ENCODE data around the gene PROCR. TPM values are rescaled to one million over a fixed set of nuclear protein-coding genes. Genes with fewer than 3 reads are reported as not detected.

Gene PROCR
- total and polyA plus RNA-seq, 9 donors: 9.1 to 40.2 (median 21.6) TPM

GRCh38 chr20:35131934-35132333, 39.9 kb upstream of the PROCR start:
- no peak for DNase-seq
- Histone ChIP-seq H3K4me3 (no peak overlapping the region), H3K4me1 (ENCODE audit: insufficient read depth) (peaks cover 6% of the 10 kb centered on the region), H3K27ac (no peak overlapping the region), H3K36me3 (no peaks in the 10 kb centered on the region), H3K9me3 (no peaks in the 10 kb centered on the region), H3K27me3 (no peaks in the 10 kb centered on the region)
- intact Hi-C loops (cut with DNase I): loop anchor here in 1 of 4 donors (5.0 kb wide), 1 partner anchor 265 kb away; no protein-coding TSS in a partner anchor
- WGBS, 3 donors: 89 to 92% (median 91%) methylated on average over 4 of the region's 4 CpGs
- TF ChIP-seq, protein P1, sequence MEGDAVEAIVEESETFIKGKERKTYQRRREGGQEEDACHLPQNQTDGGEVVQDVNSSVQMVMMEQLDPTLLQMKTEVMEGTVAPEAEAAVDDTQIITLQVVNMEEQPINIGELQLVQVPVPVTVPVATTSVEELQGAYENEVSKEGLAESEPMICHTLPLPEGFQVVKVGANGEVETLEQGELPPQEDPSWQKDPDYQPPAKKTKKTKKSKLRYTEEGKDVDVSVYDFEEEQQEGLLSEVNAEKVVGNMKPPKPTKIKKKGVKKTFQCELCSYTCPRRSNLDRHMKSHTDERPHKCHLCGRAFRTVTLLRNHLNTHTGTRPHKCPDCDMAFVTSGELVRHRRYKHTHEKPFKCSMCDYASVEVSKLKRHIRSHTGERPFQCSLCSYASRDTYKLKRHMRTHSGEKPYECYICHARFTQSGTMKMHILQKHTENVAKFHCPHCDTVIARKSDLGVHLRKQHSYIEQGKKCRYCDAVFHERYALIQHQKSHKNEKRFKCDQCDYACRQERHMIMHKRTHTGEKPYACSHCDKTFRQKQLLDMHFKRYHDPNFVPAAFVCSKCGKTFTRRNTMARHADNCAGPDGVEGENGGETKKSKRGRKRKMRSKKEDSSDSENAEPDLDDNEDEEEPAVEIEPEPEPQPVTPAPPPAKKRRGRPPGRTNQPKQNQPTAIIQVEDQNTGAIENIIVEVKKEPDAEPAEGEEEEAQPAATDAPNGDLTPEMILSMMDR (IDR thresholded peaks at IDR 0.05): no peak
- TF ChIP-seq POLR2A (IDR thresholded peaks at IDR 0.05): no peak
- TF ChIP-seq EP300 (IDR thresholded peaks at IDR 0.05): no peak

DNA sequence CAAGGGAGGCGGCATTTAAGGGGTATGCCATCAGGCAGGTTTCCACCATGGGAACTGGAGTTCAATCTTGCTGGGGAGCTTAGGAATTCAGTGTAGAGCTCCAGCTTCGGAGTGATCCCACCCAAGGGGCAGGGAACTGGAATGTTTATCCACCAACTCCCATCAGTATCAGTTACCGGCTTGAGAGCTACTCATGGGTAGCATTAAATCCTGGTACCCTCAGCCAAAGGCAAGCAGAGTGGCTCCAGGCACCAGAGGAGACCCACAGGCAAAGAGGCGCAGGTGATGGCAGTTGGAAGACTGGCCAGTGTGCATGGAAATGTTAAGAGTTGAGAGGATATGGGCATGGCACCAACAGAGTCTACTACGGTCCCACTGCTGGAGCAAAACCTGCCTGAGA, 38.8 kb upstream of the PROCR start:
- peaks cover 6% of the 10 kb centered on the region for H3K4me1 ChIP-seq (ENCODE audit: insufficient read depth)
- TF ChIP-seq EP300 (IDR thresholded peaks at IDR 0.05) (no peak), POLR2A (IDR thresholded peaks at IDR 0.05) (no peak)
- TF ChIP-seq, protein P1 (IDR thresholded peaks at IDR 0.05): no peak
- no peak for DNase-seq
- H3K27me3 ChIP-seq: no peaks in the 10 kb centered on the region
- no peak overlapping the region for H3K27ac ChIP-seq
- no peak overlapping the region for H3K4me3 ChIP-seq
- intact Hi-C loops (cut with DNase I): loop anchor here in 1 of 4 donors (5.0 kb wide), 1 partner anchor 266 kb away; no protein-coding TSS in a partner anchor
- no peaks in the 10 kb centered on the region for H3K9me3 ChIP-seq
- H3K36me3 ChIP-seq: no peaks in the 10 kb centered on the region
- 92 to 93% (median 92%) methylated on average over 5 of the region's 5 CpGs for WGBS, 3 donors

- intact Hi-C loops (cut with DNase I): loop anchor here in 1 of 4 donors (5.0 kb wide), 1 partner anchor 266 kb away; no protein-coding TSS in a partner anchor
- no peaks in the 10 kb centered on the region for H3K36me3 ChIP-seq
- no peak overlapping the region for H3K4me3 ChIP-seq
- no peak overlapping the region for H3K27ac ChIP-seq
- H3K4me1 ChIP-seq (ENCODE audit: insufficient read depth): peaks cover 6% of the 10 kb centered on the region
- TF ChIP-seq POLR2A (IDR thresholded peaks at IDR 0.05) (no peak), EP300 (IDR thresholded peaks at IDR 0.05) (no peak)
- TF ChIP-seq, protein P1 (IDR thresholded peaks at IDR 0.05): no peak
- no peaks in the 10 kb centered on the region for H3K9me3 ChIP-seq
- no peaks in the 10 kb centered on the region for H3K27me3 ChIP-seq
- WGBS, 3 donors: 81 to 85% (median 82%) methylated on average over 5 of the region's 5 CpGs
- no peak for DNase-seq
Measured at GRCh38 chr20:35133735-35134134, 38.1 kb upstream of the PROCR start.

GRCh38 chr20:35134472-35134871, 37.4 kb upstream of the PROCR start:
- TF ChIP-seq, protein P1 (IDR thresholded peaks at IDR 0.05): no peak
- TF ChIP-seq EP300 (IDR thresholded peaks at IDR 0.05) (no peak), POLR2A (IDR thresholded peaks at IDR 0.05) (no peak)
- Histone ChIP-seq H3K27ac (peak overlapping the region in 1 of 2 donors; percentile 76), H3K4me1 (ENCODE audit: insufficient read depth) (peaks cover 6% of the 10 kb centered on the region), H3K4me3 (no peak overlapping the region), H3K9me3 (no peaks in the 10 kb centered on the region), H3K27me3 (no peaks in the 10 kb centered on the region), H3K36me3 (no peaks in the 10 kb centered on the region)
- intact Hi-C loops (cut with DNase I): loop anchor here in 1 of 4 donors (5.0 kb wide), 1 partner anchor 267 kb away; no protein-coding TSS in a partner anchor
- peak; percentile 66 to 81 (median 75) for DNase-seq
- 11 to 43% (median 12%) methylated on average over 8 to 9 of the region's 9 CpGs for WGBS, 3 donors
